H1 (cell line): ENCODE data around the gene AP5Z1. TPM values are rescaled to one million over a fixed set of nuclear protein-coding genes. Genes with fewer than 3 reads are reported as not detected.

Experiments used
- CTCF ChIA-PET: fragments of 300-600 bp; sonication (Branson Sonifier 250); formaldehyde crosslinking; loops from one replicate; lab custom pipeline; 2021; ENCODE audit not compliant: partially characterized antibody; lab: Charles Lee
- POLR2A ChIA-PET: fragments of 300-600 bp; sonication (Branson Sonifier 250); formaldehyde crosslinking; loops from one replicate; lab custom pipeline; 2021; ENCODE audit warnings: inconsistent platforms; ENCODE audit not compliant: partially characterized antibody; lab: Charles Lee
- DNase-seq, 2 experiments: peaks; one replicate each; pipeline versions ENCODE4 v3.0.0 to v3.0.0-alpha.2; 2010 to 2022; ENCODE audit warnings: low spot score in 2 of 2, low read depth in 1 of 2, mixed read lengths in 1 of 2
- FAIRE-seq: peaks from 2 replicates; lab custom pipeline; 2011; peaks lifted over from hg19 to GRCh38; lab: Jason Lieb, UNC
- H2AFZ ChIP-seq: 2 replicates; pipeline ENCODE4 v1.8.1; 2012; ENCODE audit warnings: low read length, inconsistent platforms
- H2AK5ac ChIP-seq: 2 replicates; pipeline ENCODE4 v1.6.1; 2013; ENCODE audit warnings: low read depth, low read length
- H2BK120ac ChIP-seq: replicated peaks from 2 replicates; pipeline ENCODE3; 2013; ENCODE audit warnings: low read depth, low read length, inconsistent platforms
- H2BK12ac ChIP-seq: 2 replicates; pipeline ENCODE4 v1.6.1; 2013; ENCODE audit warnings: low read depth, low read length
- H2BK15ac ChIP-seq: 2 replicates; pipeline ENCODE4 v1.6.1; 2013; ENCODE audit warnings: low read length
- H2BK20ac ChIP-seq: 2 replicates; pipeline ENCODE4 v1.6.1; 2013; ENCODE audit warnings: low read length
- H2BK5ac ChIP-seq: 2 replicates; pipeline ENCODE4 v1.6.1; 2013; ENCODE audit warnings: low read depth, low read length
- H3K14ac ChIP-seq: 2 replicates; pipeline ENCODE4 v1.6.1; 2013; ENCODE audit warnings: inconsistent platforms; ENCODE audit not compliant: insufficient read length
- H3K18ac ChIP-seq: 2 replicates; pipeline ENCODE4 v1.6.1; 2013; ENCODE audit warnings: low read length; ENCODE audit errors: extremely low read depth
- H3K23ac ChIP-seq: 2 replicates; pipeline ENCODE4 v1.6.1; 2013; ENCODE audit warnings: inconsistent platforms; ENCODE audit not compliant: insufficient read length
- H3K23me2 ChIP-seq: 2 replicates; pipeline ENCODE4 v1.6.1; 2013; ENCODE audit warnings: low read depth, low read length
- H3K27ac ChIP-seq: 2 replicates; pipeline ENCODE4 v1.6.1; 2011; ENCODE audit warnings: low read depth, low read length, inconsistent platforms
- H3K27me3 ChIP-seq, 4 experiments: replicated peaks in 1 of 4; 1 replicate in 1 of 4; 2 replicates in 3 of 4; pipeline versions ENCODE4 v1.6.1 to v1.8.1; 2011 to 2013; ENCODE audit warnings: low read length in 3 of 4, mild to moderate bottlenecking in 3 of 4, inconsistent platforms in 2 of 4, mixed read lengths in 2 of 4, moderate library complexity in 1 of 4; ENCODE audit not compliant: control insufficient read depth in 3 of 4, insufficient read depth in 3 of 4; ENCODE audit errors: extremely low read depth in 1 of 4
- H3K36me3 ChIP-seq, 4 experiments: 2 replicates each; pipeline versions ENCODE4 v1.6.1 to v1.8.1; 2011 to 2013; ENCODE audit warnings: mild to moderate bottlenecking in 4 of 4, low read length in 3 of 4, moderate library complexity in 2 of 4, control low read depth in 1 of 4, inconsistent platforms in 1 of 4; ENCODE audit not compliant: insufficient read depth in 4 of 4, control insufficient read depth in 2 of 4
- H3K4ac ChIP-seq: replicated peaks from 2 replicates; pipeline ENCODE3; 2013; ENCODE audit warnings: low read length, low read depth, mixed read lengths, inconsistent platforms; ENCODE audit not compliant: insufficient read length
- H3K4me1 ChIP-seq, 4 experiments: replicated peaks in 1 of 4; 1 replicate in 1 of 4; 2 replicates in 3 of 4; pipeline versions ENCODE4 v1.6.1 to v1.8.1; 2011 to 2013; ENCODE audit warnings: low read length in 3 of 4, inconsistent platforms in 2 of 4, mixed read lengths in 1 of 4; ENCODE audit not compliant: insufficient read depth in 4 of 4, control insufficient read depth in 3 of 4
- H3K4me2 ChIP-seq, 2 experiments: 2 replicates each; pipeline versions ENCODE4 v1.6.1 to v1.8.1; 2011 to 2013; ENCODE audit warnings: low read depth in 2 of 2, low read length in 2 of 2, control low read depth in 1 of 2, inconsistent platforms in 1 of 2, mild to moderate bottlenecking in 1 of 2; ENCODE audit not compliant: insufficient read depth in 1 of 2
- H3K4me3 ChIP-seq, 4 experiments: fragments of 200-600, 300-600 bp in 1 of 4; sonication (generic), shearing (Covaris generic), sonication (Bioruptor Twin) in 1 of 4; 2 replicates each; pipeline versions ENCODE4 v1.5.1 to v1.8.1; 2011 to 2016; ENCODE audit warnings: low read length in 4 of 4, low read depth in 3 of 4, control low read depth in 2 of 4, inconsistent platforms in 2 of 4, mild to moderate bottlenecking in 2 of 4, mixed read lengths in 1 of 4, moderate library complexity in 1 of 4; ENCODE audit not compliant: insufficient read depth in 2 of 4; ENCODE audit errors: extremely low read depth in 1 of 4
- H3K56ac ChIP-seq: replicated peaks from 2 replicates; pipeline ENCODE3; 2013; ENCODE audit warnings: low read depth, mild to moderate bottlenecking, mixed read lengths, low read length, inconsistent platforms; ENCODE audit not compliant: insufficient read length
- H3K79me1 ChIP-seq: 2 replicates; pipeline ENCODE4 v1.6.1; 2013; ENCODE audit warnings: low read depth, low read length, control low read depth
- H3K79me2 ChIP-seq, 2 experiments: 2 replicates each; pipeline versions ENCODE4 v1.6.1 to v1.8.1; 2012 to 2013; ENCODE audit warnings: low read length in 2 of 2, mild to moderate bottlenecking in 2 of 2, inconsistent platforms in 1 of 2; ENCODE audit not compliant: insufficient read depth in 2 of 2, control insufficient read depth in 1 of 2
- H3K9ac ChIP-seq, 4 experiments: replicated peaks in 1 of 4; 1 replicate in 1 of 4; 2 replicates in 3 of 4; pipeline versions ENCODE4 v1.6.1 to v1.8.1; 2011 to 2013; ENCODE audit warnings: low read depth in 3 of 4, low read length in 3 of 4, control low read depth in 2 of 4, mild to moderate bottlenecking in 2 of 4, moderate library complexity in 2 of 4, inconsistent platforms in 1 of 4; ENCODE audit errors: extremely low read depth in 1 of 4
- H3K9me3 ChIP-seq, 2 experiments: 2 replicates each; pipeline versions ENCODE4 v1.6.1 to v1.8.1; 2012 to 2013; ENCODE audit warnings: mild to moderate bottlenecking in 2 of 2, moderate library complexity in 2 of 2, control low read depth in 1 of 2, inconsistent platforms in 1 of 2, low read depth in 1 of 2, low read length in 1 of 2, mixed read lengths in 1 of 2; ENCODE audit not compliant: insufficient read depth in 2 of 2
- H4K20me1 ChIP-seq, 2 experiments: replicated peaks in 1 of 2; 2 replicates each; pipeline versions ENCODE3 to v1.8.1; 2011 to 2013; ENCODE audit warnings: inconsistent platforms in 2 of 2, low read length in 2 of 2, mild to moderate bottlenecking in 1 of 2; ENCODE audit not compliant: insufficient read depth in 2 of 2, control insufficient read depth in 1 of 2
- H4K5ac ChIP-seq: 2 replicates; pipeline ENCODE4 v1.6.1; 2013; ENCODE audit warnings: low read length, low read depth, mixed read lengths, inconsistent platforms; ENCODE audit not compliant: insufficient read length
- H4K8ac ChIP-seq: 2 replicates; pipeline ENCODE4 v1.8.0; 2013; ENCODE audit warnings: mild to moderate bottlenecking, moderate library complexity, low read length, inconsistent platforms; ENCODE audit not compliant: insufficient read depth; ENCODE audit errors: extremely low read depth
- H4K91ac ChIP-seq: replicated peaks from 2 replicates; pipeline ENCODE3; 2013; ENCODE audit warnings: low read length, mixed read lengths, inconsistent platforms; ENCODE audit not compliant: insufficient read length
- CEBPB ChIP-seq: IDR thresholded peaks from 2 replicates; pipeline ENCODE4 v1.6.1; 2012; ENCODE audit warnings: low read depth, low read length
- CTCF ChIP-seq, 3 experiments: IDR thresholded peaks; 1 replicate in 2 of 3; 2 replicates in 1 of 3; pipeline versions ENCODE4 v1.5.1 to v1.6.1; 2011; ENCODE audit warnings: low read length in 3 of 3, mild to moderate bottlenecking in 3 of 3, inconsistent platforms in 2 of 3, low read depth in 1 of 3, moderate library complexity in 1 of 3; ENCODE audit not compliant: insufficient read depth in 1 of 3; ENCODE audit errors: control extremely low read depth in 1 of 3
- RAD21 ChIP-seq, 2 experiments: IDR thresholded peaks in 1 of 2; conservative IDR thresholded peaks in 1 of 2; 2 replicates each; pipeline ENCODE4 v1.6.1; 2011; ENCODE audit warnings: low read depth in 2 of 2, low read length in 2 of 2, improper control_type of control experiment in 1 of 2, inconsistent platforms in 1 of 2, mild to moderate bottlenecking in 1 of 2, moderate library complexity in 1 of 2
- SAP30 ChIP-seq: fragments of 300-600 bp; sonication (generic); IDR thresholded peaks from 2 replicates; pipeline ENCODE4 v1.7.1; 2012; ENCODE audit warnings: low read length, moderate library complexity, mild to moderate bottlenecking, inconsistent platforms; ENCODE audit not compliant: insufficient read depth, insufficient replicate concordance
- WGBS, 2 experiments: shearing (Covaris generic) in 1 of 2; methylation state at CpG; one replicate each; pipeline versions ENCODE4 v1.1.6 to v1.1.7; 2013 to 2015; ENCODE audit warnings: low lambda C conversion rate in 2 of 2, mixed read lengths in 2 of 2, inconsistent platforms in 1 of 2, low coverage in 1 of 2, missing lambda C conversion rate in 1 of 2; ENCODE audit not compliant: insufficient replicate concordance in 2 of 2, insufficient coverage in 1 of 2, insufficient read length in 1 of 2; ENCODE audit errors: extremely low coverage in 1 of 2, missing lambda C conversion rate in 1 of 2; 5-methylcytosine and 5-hydroxymethylcytosine counted together
- polyA plus RNA-seq, 7 experiments: library from polyadenylated mRNA; depleted of rRNA in 3 of 7; stranded (reverse) in 5 of 7; unstranded in 2 of 7; fragments of >200 nt in 5 of 7; fragments of 200-250 nt in 2 of 7; gene quantifications; 1 replicate in 5 of 7; 2 replicates in 1 of 7; 4 replicates in 1 of 7; pipeline versions ENCODE4 v1.2.1 to v1.2.3, GENCODE V29; 2011 to 2013; ENCODE audit warnings: missing spikeins in 2 of 7, mixed read lengths in 2 of 7
- total RNA-seq: library from RNA; stranded (reverse); fragmentation: NEBNext Ultra II Directional; extraction: Animal tissue kit (Norgen Biotek cat#: 25700); gene quantifications from 2 replicates; pipeline ENCODE4 v1.2.1, GENCODE V29; 2021

AP5Z1 gene
- total and polyA plus RNA-seq, 2 of the 8 experiments (the other 6 are each of a cell fraction or from before 2014, with no cell fraction given) = 24.0 to 24.7 TPM

DNA sequence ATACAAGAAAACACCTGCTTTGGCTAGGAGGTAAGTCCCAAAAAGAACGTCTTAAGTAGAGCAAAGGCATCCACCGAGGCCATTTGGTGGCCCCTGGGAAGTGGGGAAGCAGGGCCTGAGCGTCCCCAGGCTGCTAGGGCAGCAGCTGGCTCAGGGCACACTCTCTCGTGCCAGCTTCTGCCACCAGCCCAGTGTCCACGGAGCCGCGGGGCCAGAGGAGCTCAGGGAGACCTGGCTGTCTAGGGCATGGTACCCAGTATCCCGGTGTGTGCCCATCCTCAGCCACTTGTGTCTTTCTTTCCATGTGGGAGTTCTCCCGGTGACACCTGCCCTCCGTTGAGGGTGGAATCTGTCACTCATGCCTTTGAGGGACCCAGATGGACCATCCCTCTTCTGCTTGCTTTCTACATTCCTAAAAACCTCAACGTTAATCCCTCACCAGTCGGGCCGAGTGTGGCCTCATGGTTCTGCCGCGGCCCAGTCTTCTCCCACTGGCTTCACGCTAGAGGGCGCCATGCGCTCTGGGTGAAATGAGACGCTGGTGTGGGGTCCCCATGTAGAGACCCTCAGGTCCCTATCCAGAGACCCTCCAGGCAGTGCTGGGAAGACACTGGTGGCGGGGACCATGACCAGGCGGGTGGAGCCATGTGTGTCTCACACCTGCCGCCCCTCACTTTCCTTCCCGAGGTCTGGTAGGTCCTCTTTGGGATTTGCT is 9.5 kb upstream of the AP5Z1 start:
- 72% methylated on average over 22 of the region's 23 CpGs; no CpG with 5 or more reads in 1 of the 2 experiments for whole genome bisulfite sequencing, 2 experiments
- Histone ChIP-seq H2AK5ac (no peak overlapping the region), H3K4ac (no peak overlapping the region), H4K8ac (no peak overlapping the region; the same call in 1 of the 2 replicates), H3K18ac (no peak overlapping the region), H2BK120ac (no peak overlapping the region), H4K20me1 (no peaks in the 10 kb centered on the region), H3K79me1 (no peaks in the 10 kb centered on the region), H3K4me3 (no peak overlapping the region), H3K27ac (no peak overlapping the region), H2BK12ac (no peak overlapping the region), H3K79me2 (no peaks in the 10 kb centered on the region), H3K56ac (no peak overlapping the region), H2BK15ac (no peak overlapping the region), H2AFZ (no peak overlapping the region), H4K91ac (peak overlapping the region; percentile 30), H2BK5ac (no peak overlapping the region), H3K36me3 (peaks cover 0 to 5% (median 0%) of the 10 kb centered on the region in 4 experiments; a peak in 2 of 8 replicates), H3K9me3 (no peaks in the 10 kb centered on the region), H3K14ac (no peak overlapping the region), H3K23ac (no peak overlapping the region), H3K9ac (no peak overlapping the region), H2BK20ac (no peak overlapping the region), H4K5ac (no peak overlapping the region), H3K4me1 (no peaks in the 10 kb centered on the region), H3K23me2 (no peaks in the 10 kb centered on the region), H3K4me2 (no peak overlapping the region)
- CTCF ChIA-PET = interaction anchor here (0.6 to 2.4 kb wide), 13 partner anchors 10 to 597 kb away, joined by 3 to 10 read pairs (median 4); partner anchors contain the start of gene AP5Z1
- DNase-seq = peak in 1 of 2 experiments; percentile 74
- TF ChIP-seq SAP30 (no peak), CEBPB (no peak), CTCF (IDR thresholded peaks at IDR 0.05; ENCODE audit: control extremely low read depth in 1 of 3, insufficient read depth in 1 of 3, low read depth in 1 of 3, low read length in 3 of 3) (peak; percentile 60 to 67 (median 61)), RAD21 (IDR thresholded peaks at IDR 0.05 in 1 of 2, conservative IDR thresholded peaks at IDR 0.05 in 1 of 2; ENCODE audit: low read depth in 2 of 2, low read length in 2 of 2) (peak; percentile 37 to 47)
- TF ChIP-seq, all 59 proteins: peak for 2
- POLR2A ChIA-PET = no interaction called here
- FAIRE-seq = no peak
- H3K27me3 ChIP-seq = no peaks in the 10 kb centered on the region
